ENCODE data around the gene ACRBP.

ACRBP gene

DNA sequence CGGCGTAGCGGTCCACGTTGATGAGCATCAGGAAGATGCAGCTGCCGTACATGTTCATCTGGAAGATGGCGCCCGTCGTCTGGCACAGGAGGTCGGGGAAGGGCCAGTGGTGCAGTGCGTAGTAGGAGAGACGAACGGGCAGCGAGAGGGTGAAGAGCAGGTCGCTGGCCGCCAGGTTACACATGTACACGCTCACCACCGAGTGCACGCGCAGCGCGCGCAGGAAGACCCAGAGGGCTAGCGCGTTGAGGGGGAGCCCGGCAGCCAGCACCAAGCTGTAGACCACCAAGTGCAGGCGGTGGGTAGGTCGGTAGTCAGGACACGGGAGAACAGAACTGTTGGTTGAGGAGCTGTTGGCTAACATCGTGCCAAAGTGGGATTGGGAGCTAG lies 26.4 kb downstream of the ACRBP start:
- no peak for TF ChIP-seq CTCF (IDR thresholded peaks at IDR 0.05; ENCODE audit: borderline replicate concordance, control extremely low read depth, extremely low read depth, insufficient read depth, missing control alignments)
- no peak for DNase-seq (ENCODE audit: low spot score)
- in situ Hi-C loops (cut with MboI; ENCODE audit: low sequenced_read_pairs, unreplicated experiment): no loop called here

GRCh38 chr12:6620137-6620884 lies 26.9 kb downstream of the ACRBP start:
- TF ChIP-seq CTCF (IDR thresholded peaks at IDR 0.05; ENCODE audit: borderline replicate concordance, control extremely low read depth, extremely low read depth, insufficient read depth, missing control alignments): no peak
- DNase-seq (ENCODE audit: low spot score): no peak
- in situ Hi-C loops (cut with MboI; ENCODE audit: low sequenced_read_pairs, unreplicated experiment): no loop called here

DNA sequence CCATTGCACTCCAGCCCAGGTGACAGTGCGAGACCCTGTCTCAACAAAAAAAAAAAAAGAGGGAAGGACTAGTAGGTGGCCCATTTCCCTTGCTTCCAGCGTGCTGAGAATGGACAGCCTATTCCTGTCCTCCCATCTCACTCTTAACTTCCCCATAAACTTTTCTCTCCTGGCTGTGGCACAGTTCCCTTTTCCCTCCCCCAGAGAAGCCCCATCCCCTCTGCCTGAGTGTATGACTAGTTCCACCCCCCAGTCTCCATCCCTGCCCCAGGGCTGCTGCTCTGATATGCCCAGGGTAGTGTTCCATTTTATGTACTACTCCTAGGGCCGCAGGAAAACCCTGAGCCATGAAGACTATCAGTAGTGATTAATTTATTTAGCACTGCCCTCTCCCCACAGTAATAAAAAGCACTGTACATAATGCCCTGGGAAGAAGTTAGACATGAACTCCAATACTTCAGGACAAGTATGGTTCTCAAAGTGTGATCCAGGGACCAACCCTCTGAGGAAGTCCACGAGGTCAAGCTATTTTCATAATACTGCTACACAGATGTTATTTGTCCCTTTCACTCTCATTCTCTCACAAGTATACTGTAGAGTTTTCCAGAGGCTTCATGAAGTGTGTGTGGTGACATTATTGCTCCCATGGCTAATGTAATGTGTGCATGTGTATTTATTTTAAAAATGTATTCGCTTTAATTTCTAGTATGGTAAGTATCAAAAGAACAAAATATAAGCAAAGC lies 28.6 kb downstream of the ACRBP start:
- in situ Hi-C loops (cut with MboI; ENCODE audit: low sequenced_read_pairs, unreplicated experiment): no loop called here

DNA sequence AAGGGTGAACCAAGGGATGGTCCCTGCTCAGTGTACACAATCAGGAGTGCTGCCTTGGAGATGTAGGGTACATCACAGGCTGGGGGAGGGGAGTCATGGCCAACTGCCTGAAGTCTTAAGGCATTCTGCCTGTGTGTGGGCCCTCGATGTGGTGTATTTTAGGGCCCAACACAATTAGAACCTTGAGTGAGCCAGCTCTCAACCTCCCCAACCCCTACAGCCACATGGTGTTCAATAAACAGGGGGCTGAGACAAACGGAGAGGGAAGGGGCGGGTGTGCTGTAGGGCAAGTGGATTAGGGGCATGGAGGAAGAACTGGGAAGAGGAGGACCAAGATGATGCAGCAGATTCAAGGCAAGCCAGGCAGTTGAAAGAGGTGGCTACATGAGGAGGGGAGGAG lies 31.4 kb downstream of the ACRBP start:
- in situ Hi-C loops (cut with MboI; ENCODE audit: low sequenced_read_pairs, unreplicated experiment): no loop called here
- no peak for TF ChIP-seq CTCF (IDR thresholded peaks at IDR 0.05; ENCODE audit: borderline replicate concordance, control extremely low read depth, extremely low read depth, insufficient read depth, missing control alignments)
- no peak for DNase-seq (ENCODE audit: low spot score)

More for the DNA sequence above, 28.6 kb downstream of the ACRBP start:
- DNase-seq (ENCODE audit: low spot score): no peak
- TF ChIP-seq CTCF (IDR thresholded peaks at IDR 0.05; ENCODE audit: borderline replicate concordance, control extremely low read depth, extremely low read depth, insufficient read depth, missing control alignments): no peak

GRCh38 chr12:6614513-6615172 lies 32.6 kb downstream of the ACRBP start:
- TF ChIP-seq CTCF (IDR thresholded peaks at IDR 0.05; ENCODE audit: borderline replicate concordance, control extremely low read depth, extremely low read depth, insufficient read depth, missing control alignments): no peak
- in situ Hi-C loops (cut with MboI; ENCODE audit: low sequenced_read_pairs, unreplicated experiment): no loop called here
- DNase-seq (ENCODE audit: low spot score): no peak

GRCh38 chr12:6613776-6614512 lies 33.3 kb downstream of the ACRBP start:
- in situ Hi-C loops (cut with MboI; ENCODE audit: low sequenced_read_pairs, unreplicated experiment): no loop called here
- peak; percentile 22 for TF ChIP-seq CTCF (IDR thresholded peaks at IDR 0.05; ENCODE audit: borderline replicate concordance, control extremely low read depth, extremely low read depth, insufficient read depth, missing control alignments)
- DNase-seq (ENCODE audit: low spot score): peak; percentile 78
